ENCODE measurements around the gene TMEM179.

DNA sequence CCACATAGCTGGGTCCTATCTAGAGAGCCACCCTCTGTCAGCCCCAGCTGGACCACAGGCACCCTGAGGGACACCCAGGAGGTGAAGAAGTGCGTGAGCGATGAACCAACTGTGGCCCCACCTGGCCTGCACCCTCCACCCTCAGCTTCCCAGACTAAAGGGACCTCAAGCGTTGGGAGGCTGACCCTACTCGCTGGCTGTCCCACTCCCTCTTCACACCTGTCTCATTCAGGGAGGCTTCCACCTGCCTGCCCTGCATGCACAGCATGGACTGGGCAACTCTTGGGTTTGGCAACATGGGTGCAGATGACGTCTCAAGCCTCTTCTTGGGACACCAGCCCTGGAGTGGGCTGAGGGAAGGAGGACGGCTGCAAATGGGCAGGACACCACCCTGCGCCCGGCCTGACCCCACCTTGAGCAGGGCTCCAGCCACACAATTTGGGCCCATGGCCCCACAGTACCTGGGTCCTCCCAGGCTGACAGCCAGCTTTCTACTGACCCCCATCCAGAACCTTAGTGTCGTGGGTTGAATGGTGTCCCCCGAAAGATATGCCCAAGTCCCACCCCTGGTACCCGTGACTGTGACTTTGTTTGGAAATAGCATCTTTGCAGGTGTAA, 2.1 kb downstream of the TMEM179 start:
- no peak for TF ChIP-seq CTCF (IDR thresholded peaks at IDR 0.05)
- no peak for TF ChIP-seq EP300 (IDR thresholded peaks at IDR 0.05)

All from ovary (tissue), 3 donors.